ENCODE results near the gene CDK5. TPM values are rescaled to one million over a fixed set of nuclear protein-coding genes. Genes with fewer than 3 reads are reported as not detected.

Gene CDK5
- total RNA-seq, 1 donor from 2014 or later = 7.5 TPM

- Mint-ChIP-seq H3K9me3 (no peaks in the 10 kb centered on the region), H3K27ac (no peak overlapping the region), H3K4me3 (peak overlapping the region; percentile 86), H3K4me1 (peaks cover 45% of the 10 kb centered on the region), H3K27me3 (peaks cover 21% of the 10 kb centered on the region), H3K36me3 (ENCODE audit: low read depth) (peaks cover 4% of the 10 kb centered on the region)
- ChIA-PET POLR2A (interaction anchor here (1.0 kb wide), 1 partner anchor 59 kb away, joined by 4 read pairs; the partner anchor contains the start of gene ABCB8), CTCF (interaction anchor here (1.2 to 1.5 kb wide), 2 partner anchors 25 to 189 kb away, joined by 3 read pairs; no protein-coding TSS in a partner anchor)
- intact Hi-C loops (cut with micrococcal nuclease) = loop anchor here (10.0 kb wide), 2 partner anchors 788 to 1462 kb away; partner anchors contain the start of gene PRKAG2
- TF ChIP-seq CTCF (IDR thresholded peaks at IDR 0.05) = no peak
- DNase-seq (no peak), ATAC-seq (ENCODE audit: low read depth) (no peak)
Observed at GRCh38 chr7:151086802-151087244, 29.1 kb upstream of the CDK5 start.

- H3K36me3 Mint-ChIP-seq (ENCODE audit: low read depth) = peaks cover 4% of the 10 kb centered on the region
- no peak for TF ChIP-seq CTCF (IDR thresholded peaks at IDR 0.05)
- peak within 1 kb of the TSS; percentile 88 for H3K4me3 Mint-ChIP-seq
- CTCF ChIA-PET = no interaction called here
- H3K4me1 Mint-ChIP-seq = peaks cover 46% of the 10 kb centered on the region
- no peaks in the 10 kb centered on the region for H3K9me3 Mint-ChIP-seq
- ATAC-seq (ENCODE audit: low read depth) (peak; percentile 36), DNase-seq (peak; percentile 52)
- intact Hi-C loops (cut with micrococcal nuclease) = loop anchor here (10.0 kb wide), 2 partner anchors 789 to 1461 kb away; partner anchors contain the start of gene PRKAG2
- H3K27me3 Mint-ChIP-seq = peaks cover 18% of the 10 kb centered on the region
- H3K27ac Mint-ChIP-seq = peak within 1 kb of the TSS; percentile 16
- POLR2A ChIA-PET = interaction anchor here (0.7 to 1.2 kb wide), 2 partner anchors 22 to 57 kb away, joined by 3 to 7 read pairs; partner anchors contain the start of gene ABCB8
Observed at GRCh38 chr7:151085691-151086620, 28.3 kb upstream of the CDK5 start, which contains the start of gene AGAP3. AGAP3 (plus strand) TSS chr7:151086475; CDS start chr7:151086742, 267 bp downstream.

- Mint-ChIP-seq H3K27ac (peak overlapping the region; percentile 16), H3K36me3 (ENCODE audit: low read depth) (peaks cover 4% of the 10 kb centered on the region), H3K4me3 (peak overlapping the region; percentile 88), H3K27me3 (peaks cover 16% of the 10 kb centered on the region), H3K4me1 (peaks cover 46% of the 10 kb centered on the region), H3K9me3 (no peaks in the 10 kb centered on the region)
- intact Hi-C loops (cut with micrococcal nuclease) = loop anchor here (10.0 kb wide), 2 partner anchors 789 to 1461 kb away; partner anchors contain the start of gene PRKAG2
- CTCF ChIA-PET = no interaction called here
- TF ChIP-seq CTCF (IDR thresholded peaks at IDR 0.05) = no peak
- ATAC-seq (ENCODE audit: low read depth) (no peak), DNase-seq (no peak)
- POLR2A ChIA-PET = interaction anchor here (0.7 to 1.6 kb wide), 4 partner anchors 23 to 1247 kb away, joined by 3 to 7 read pairs (median 4); partner anchors contain the start of genes ABCB8, ABCF2 and ZNF862
Observed at GRCh38 chr7:151085329-151085690, 27.6 kb upstream of the CDK5 start.

GRCh38 chr7:151083824-151084160, 26.1 kb upstream of the CDK5 start:
- intact Hi-C loops (cut with micrococcal nuclease) = loop anchor here (1.0 to 10.0 kb wide), 5 partner anchors 55 to 1459 kb away; partner anchors contain the start of genes ABCB8, CHPF2, PRKAG2 and ZNF775
- H3K4me3 Mint-ChIP-seq = peak overlapping the region; percentile 81
- peaks cover 8% of the 10 kb centered on the region for H3K27me3 Mint-ChIP-seq
- H3K36me3 Mint-ChIP-seq (ENCODE audit: low read depth) = peaks cover 6% of the 10 kb centered on the region
- DNase-seq = no peak
- H3K4me1 Mint-ChIP-seq = peaks cover 53% of the 10 kb centered on the region
- ChIA-PET POLR2A (interaction anchor here (0.9 to 1.6 kb wide), 2 partner anchors 56 to 1246 kb away, joined by 3 read pairs; partner anchors contain the start of genes ABCB8 and ZNF862), CTCF (no interaction called here)
- no peak overlapping the region for H3K27ac Mint-ChIP-seq
- no peak for ATAC-seq (ENCODE audit: low read depth)
- no peaks in the 10 kb centered on the region for H3K9me3 Mint-ChIP-seq
- no peak for TF ChIP-seq CTCF (IDR thresholded peaks at IDR 0.05)

All from activated B cell treated with CpG ODN at 0.5 μM for 24 hours (primary cell).